ENCODE data around the gene PTPN2.

GRCh38 chr18:12786669-12787068, 97.4 kb downstream of the PTPN2 start:
- TF ChIP-seq GATA2 (IDR thresholded peaks at IDR 0.05; ENCODE audit: low read depth, low read length) (no peak), GATA3 (IDR thresholded peaks at IDR 0.05; ENCODE audit: low read depth, low read length) (no peak)
